SIG-M5 treated with dmso at 0.1 percent for 504 hours (cell line): Measurements from ENCODE around the gene DDC.
A peak's percentile ranks its signal among the peaks of the same experiment; 100 is the strongest.
"Not testable (repeated sequence)": the region's sequence is repeated elsewhere in the genome, so short reads cannot be mapped to it uniquely, and the experiment has no call there.

Experiments
- DNase-seq: peaks from one replicate; lab custom pipeline; 2025; ENCODE audit not compliant: unreplicated experiment; lab: John Stamatoyannopoulos, UW

Gene DDC

GRCh38 chr7:50459183-50459582 is 106.0 kb downstream of the DDC start:
- not testable (repeated sequence) for DNase-seq

GRCh38 chr7:50458651-50459050 is 106.6 kb downstream of the DDC start:
- DNase-seq = not testable (repeated sequence)

GRCh38 chr7:50456371-50457123 is 108.7 kb downstream of the DDC start:
- no peak for DNase-seq

- peak; percentile 28 for DNase-seq
Measured at GRCh38 chr7:50455658-50456057, 109.5 kb downstream of the DDC start.

- DNase-seq = no peak
Measured at GRCh38 chr7:50454968-50455367, 110.2 kb downstream of the DDC start.

GRCh38 chr7:50450590-50451032 is 114.6 kb downstream of the DDC start:
- DNase-seq = no peak

GRCh38 chr7:50449881-50450589 is 115.2 kb downstream of the DDC start, which contains the start of gene FIGNL1:
FIGNL1 (minus strand) TSS chr7:50450350; CDS start chr7:50447287, 3,063 bp downstream.
- peak; percentile 77 for DNase-seq

GRCh38 chr7:50449501-50449880 is 115.7 kb downstream of the DDC start:
- DNase-seq = no peak

- DNase-seq = no peak
Measured at GRCh38 chr7:50448823-50449222, 116.4 kb downstream of the DDC start.

- DNase-seq = peak; percentile 61
Measured at GRCh38 chr7:50446542-50446960, 118.7 kb downstream of the DDC start.

GRCh38 chr7:50436133-50436806 is 128.9 kb downstream of the DDC start:
- DNase-seq = no peak

- no peak for DNase-seq
Measured at GRCh38 chr7:50431722-50432305, 133.4 kb downstream of the DDC start.

GRCh38 chr7:50431316-50431715 is 133.9 kb downstream of the DDC start:
- no peak for DNase-seq

- DNase-seq = no peak
Measured at GRCh38 chr7:50428911-50429310, 136.3 kb downstream of the DDC start.

GRCh38 chr7:50427518-50427917 is 137.7 kb downstream of the DDC start:
- no peak for DNase-seq

GRCh38 chr7:50426280-50427045 is 138.7 kb downstream of the DDC start:
- no peak for DNase-seq

- DNase-seq = no peak
Measured at GRCh38 chr7:50425318-50425717, 139.9 kb downstream of the DDC start.

- no peak for DNase-seq
Measured at GRCh38 chr7:50423860-50424259, 141.3 kb downstream of the DDC start.

GRCh38 chr7:50422858-50423257 is 142.3 kb downstream of the DDC start:
- no peak for DNase-seq

- DNase-seq = no peak
Measured at GRCh38 chr7:50421043-50421442, 144.2 kb downstream of the DDC start.
